WTC11 (cell line): ENCODE measurements around the gene PDE4B. TPM values are rescaled to one million over a fixed set of nuclear protein-coding genes. Genes with fewer than 3 reads are reported as not detected.

Source experiments
- ATAC-seq: fragments of 200-7000 bp; cut with Tn5 transposase; 2 replicates; pipeline ENCODE4 v1.10.0; 2021; ENCODE audit warnings: mild to moderate bottlenecking, moderate library complexity
- CTCF ChIA-PET: fragments of 300-600 bp; sonication (Branson Sonifier 250); formaldehyde crosslinking; loops from one replicate; lab custom pipeline; 2021; ENCODE audit warnings: antibody characterized with exemption; lab: Charles Lee
- POLR2A ChIA-PET: fragments of 350-600 bp; sonication (Branson Sonifier 250); formaldehyde crosslinking; loops from one replicate; lab custom pipeline; 2021; ENCODE audit warnings: antibody characterized with exemption; lab: Charles Lee
- DNase-seq: peaks from one replicate; pipeline ENCODE4 v3.0.0; 2021; ENCODE audit warnings: low spot score
- H3K27ac Mint-ChIP-seq: 2 replicates; pipeline ENCODE4 v1.8.0; 2021; ENCODE audit warnings: mixed read lengths
- H3K27me3 Mint-ChIP-seq: 2 replicates; pipeline ENCODE4 v1.8.0; 2021; ENCODE audit warnings: low read depth, mild to moderate bottlenecking, moderate library complexity, mixed read lengths
- H3K36me3 Mint-ChIP-seq: 2 replicates; pipeline ENCODE4 v1.8.0; 2021; ENCODE audit warnings: mixed read lengths
- H3K4me1 Mint-ChIP-seq: 2 replicates; pipeline ENCODE4 v1.8.0; 2022; ENCODE audit warnings: mixed read lengths
- H3K4me3 Mint-ChIP-seq: 2 replicates; pipeline ENCODE4 v1.8.0; 2021; ENCODE audit warnings: mild to moderate bottlenecking, moderate library complexity, mixed read lengths
- H3K9me3 Mint-ChIP-seq: 2 replicates; pipeline ENCODE4 v1.8.0; 2021; ENCODE audit warnings: mixed read lengths
- ETV6 ChIP-seq: sonication (generic); formaldehyde crosslinking; IDR thresholded peaks from 2 replicates; pipeline ENCODE4 v1.8.1; 2022; ENCODE audit warnings: mild to moderate bottlenecking, missing genetic modification reagents
- FOXJ3 ChIP-seq: sonication (generic); formaldehyde crosslinking; IDR thresholded peaks from 2 replicates; pipeline ENCODE4 v1.9.0; 2021; ENCODE audit warnings: missing genetic modification reagents, mild to moderate bottlenecking, borderline replicate concordance
- FOXP1 ChIP-seq: sonication (generic); formaldehyde crosslinking; IDR thresholded peaks from 2 replicates; pipeline ENCODE4 v1.8.0; 2022; ENCODE audit warnings: missing genetic modification reagents, mild to moderate bottlenecking, moderate library complexity, borderline replicate concordance
- GRHL2 ChIP-seq: fragments of 250-450 bp; sonication (Bioruptor Pico); IDR thresholded peaks from 2 replicates; pipeline ENCODE4 v1.8.0; 2022; ENCODE audit warnings: mild to moderate bottlenecking, moderate library complexity; ENCODE audit not compliant: insufficient replicate concordance, severe bottlenecking
- IRF2 ChIP-seq: sonication (generic); formaldehyde crosslinking; IDR thresholded peaks from 2 replicates; pipeline ENCODE4 v1.8.0; 2022; ENCODE audit warnings: low read depth, missing genetic modification reagents, borderline replicate concordance
- JAZF1 ChIP-seq: fragments of 250-450 bp; sonication (Bioruptor Pico); IDR thresholded peaks from 2 replicates; pipeline ENCODE4 v1.9.0; 2021; ENCODE audit warnings: moderate library complexity, mild to moderate bottlenecking, inconsistent platforms
- OVOL2 ChIP-seq: fragments of 250-450 bp; sonication (Bioruptor Pico); IDR thresholded peaks from 2 replicates; pipeline ENCODE4 v1.9.0; 2021; ENCODE audit warnings: mild to moderate bottlenecking, borderline replicate concordance
- RORB ChIP-seq: fragments of 250-450 bp; sonication (Bioruptor Pico); IDR thresholded peaks from 2 replicates; pipeline ENCODE4 v1.9.0; 2021; ENCODE audit warnings: mild to moderate bottlenecking
- SMAD4 ChIP-seq: sonication (generic); formaldehyde crosslinking; IDR thresholded peaks from 2 replicates; pipeline ENCODE4 v1.8.0; 2022; ENCODE audit warnings: mild to moderate bottlenecking, missing genetic modification reagents
- SP1 ChIP-seq: sonication (generic); formaldehyde crosslinking; conservative IDR thresholded peaks from 2 replicates; pipeline ENCODE4 v1.8.1; 2022; ENCODE audit warnings: missing genetic modification reagents
- ZNF263 ChIP-seq: sonication (generic); formaldehyde crosslinking; IDR thresholded peaks from 2 replicates; pipeline ENCODE4 v1.8.1; 2022; ENCODE audit warnings: low read depth, mild to moderate bottlenecking, moderate library complexity, missing genetic modification reagents
- ZNF416 ChIP-seq: fragments of 250-450 bp; sonication (Bioruptor Pico); IDR thresholded peaks from 2 replicates; pipeline ENCODE4 v1.9.0; 2021; ENCODE audit warnings: mild to moderate bottlenecking, inconsistent platforms
- ZNF423 ChIP-seq: fragments of 250-450 bp; sonication (Bioruptor Pico); IDR thresholded peaks from 2 replicates; pipeline ENCODE4 v2.1.2; 2022; ENCODE audit warnings: mild to moderate bottlenecking, moderate library complexity
- total RNA-seq: library from RNA; stranded (reverse); gene quantifications from 3 replicates; pipeline ENCODE4 v1.2.3, GENCODE V29; 2021
- TF ChIP-seq, protein P1 (sequence below): sonication (generic); formaldehyde crosslinking; IDR thresholded peaks from 2 replicates; pipeline ENCODE4 v1.8.1; 2023; ENCODE audit warnings: mild to moderate bottlenecking, missing genetic modification reagents
- TF ChIP-seq, protein P2 (sequence below): sonication (generic); formaldehyde crosslinking; IDR thresholded peaks from 2 replicates; pipeline ENCODE4 v1.8.1; 2023; ENCODE audit warnings: mild to moderate bottlenecking, moderate library complexity, missing genetic modification reagents
- TF ChIP-seq, protein P3 (sequence below): sonication (generic); formaldehyde crosslinking; IDR thresholded peaks from 2 replicates; pipeline ENCODE4 v1.8.0; 2023; ENCODE audit warnings: missing genetic modification reagents
- TF ChIP-seq, protein P4 (sequence below): fragments of 250-450 bp; sonication (Bioruptor Pico); IDR thresholded peaks from 2 replicates; pipeline ENCODE4 v1.9.0; 2021; ENCODE audit warnings: mild to moderate bottlenecking, borderline replicate concordance
- TF ChIP-seq, protein P5 (sequence below): fragments of 200-600 bp; IDR thresholded peaks from 2 replicates; pipeline ENCODE4 v1.8.0; 2022; ENCODE audit warnings: antibody characterized with exemption
- TF ChIP-seq, protein P6 (sequence below): fragments of 250-450 bp; sonication (Bioruptor Pico); IDR thresholded peaks from 2 replicates; pipeline ENCODE4 v2.1.2; 2022; ENCODE audit warnings: mild to moderate bottlenecking, moderate library complexity

The PDE4B gene
- total RNA-seq, 1 experiment from 2014 or later = 8.0 TPM

DNA sequence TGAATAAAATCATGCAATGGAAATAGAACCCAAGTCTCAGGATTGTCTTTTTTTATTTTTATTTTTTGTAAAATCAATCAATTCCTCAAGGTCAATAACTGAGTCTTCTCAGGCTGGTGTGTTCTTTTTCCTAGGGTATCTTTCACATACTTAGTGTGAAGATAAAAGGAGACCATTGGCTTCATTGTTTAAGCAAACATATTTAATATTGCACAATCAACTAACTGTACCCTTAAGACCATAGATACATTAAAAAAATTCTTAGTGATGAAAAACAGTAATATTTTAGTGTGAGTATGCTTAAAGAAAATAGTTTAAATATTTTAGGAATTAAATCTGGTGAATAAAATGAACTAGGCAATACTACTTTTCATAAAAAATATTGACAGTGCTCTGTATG, 31.4 kb downstream of the PDE4B start:
- Mint-ChIP-seq H3K27ac (no peak overlapping the region), H3K36me3 (no peaks in the 10 kb centered on the region), H3K9me3 (no peaks in the 10 kb centered on the region), H3K27me3 (no peaks in the 10 kb centered on the region), H3K4me3 (no peak overlapping the region), H3K4me1 (no peaks in the 10 kb centered on the region)
- no peak for DNase-seq
- ATAC-seq = no peak
- ChIA-PET POLR2A (no interaction called here), CTCF (no interaction called here)
- TF ChIP-seq OVOL2 (no peak), RORB (CRISPR knock-in tag) (no peak), ZNF423 (CRISPR knock-in tag) (no peak), ETV6 (CRISPR knock-in tag) (no peak)
- TF ChIP-seq, protein P1, sequence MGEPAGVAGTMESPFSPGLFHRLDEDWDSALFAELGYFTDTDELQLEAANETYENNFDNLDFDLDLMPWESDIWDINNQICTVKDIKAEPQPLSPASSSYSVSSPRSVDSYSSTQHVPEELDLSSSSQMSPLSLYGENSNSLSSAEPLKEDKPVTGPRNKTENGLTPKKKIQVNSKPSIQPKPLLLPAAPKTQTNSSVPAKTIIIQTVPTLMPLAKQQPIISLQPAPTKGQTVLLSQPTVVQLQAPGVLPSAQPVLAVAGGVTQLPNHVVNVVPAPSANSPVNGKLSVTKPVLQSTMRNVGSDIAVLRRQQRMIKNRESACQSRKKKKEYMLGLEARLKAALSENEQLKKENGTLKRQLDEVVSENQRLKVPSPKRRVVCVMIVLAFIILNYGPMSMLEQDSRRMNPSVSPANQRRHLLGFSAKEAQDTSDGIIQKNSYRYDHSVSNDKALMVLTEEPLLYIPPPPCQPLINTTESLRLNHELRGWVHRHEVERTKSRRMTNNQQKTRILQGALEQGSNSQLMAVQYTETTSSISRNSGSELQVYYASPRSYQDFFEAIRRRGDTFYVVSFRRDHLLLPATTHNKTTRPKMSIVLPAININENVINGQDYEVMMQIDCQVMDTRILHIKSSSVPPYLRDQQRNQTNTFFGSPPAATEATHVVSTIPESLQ (CRISPR knock-in tag) = no peak
- TF ChIP-seq, protein P2, sequence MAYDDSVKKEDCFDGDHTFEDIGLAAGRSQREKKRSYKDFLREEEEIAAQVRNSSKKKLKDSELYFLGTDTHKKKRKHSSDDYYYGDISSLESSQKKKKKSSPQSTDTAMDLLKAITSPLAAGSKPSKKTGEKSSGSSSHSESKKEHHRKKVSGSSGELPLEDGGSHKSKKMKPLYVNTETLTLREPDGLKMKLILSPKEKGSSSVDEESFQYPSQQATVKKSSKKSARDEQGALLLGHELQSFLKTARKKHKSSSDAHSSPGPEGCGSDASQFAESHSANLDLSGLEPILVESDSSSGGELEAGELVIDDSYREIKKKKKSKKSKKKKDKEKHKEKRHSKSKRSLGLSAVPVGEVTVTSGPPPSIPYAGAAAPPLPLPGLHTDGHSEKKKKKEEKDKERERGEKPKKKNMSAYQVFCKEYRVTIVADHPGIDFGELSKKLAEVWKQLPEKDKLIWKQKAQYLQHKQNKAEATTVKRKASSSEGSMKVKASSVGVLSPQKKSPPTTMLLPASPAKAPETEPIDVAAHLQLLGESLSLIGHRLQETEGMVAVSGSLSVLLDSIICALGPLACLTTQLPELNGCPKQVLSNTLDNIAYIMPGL (CRISPR knock-in tag) = no peak

DNA sequence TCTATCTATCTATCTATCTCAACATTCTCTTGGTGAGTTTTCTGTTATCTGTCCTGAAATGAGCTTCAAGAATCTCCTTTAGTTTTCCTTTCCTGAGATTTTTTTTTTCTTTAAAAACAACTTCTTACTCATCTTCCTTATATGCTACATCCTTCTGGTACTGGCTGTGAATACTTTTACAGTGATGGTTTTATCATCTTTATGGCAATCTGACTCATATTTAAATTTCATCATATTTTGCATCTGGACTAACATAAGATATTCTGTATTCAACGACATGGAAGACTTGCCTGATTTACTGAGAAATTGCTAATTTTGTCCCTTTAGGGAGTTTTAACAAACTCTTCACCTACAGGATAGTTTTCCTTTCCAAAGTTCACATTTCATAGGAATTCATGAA, 33.0 kb downstream of the PDE4B start:
- ChIA-PET POLR2A (no interaction called here), CTCF (no interaction called here)
- Mint-ChIP-seq H3K9me3 (no peaks in the 10 kb centered on the region), H3K27me3 (no peaks in the 10 kb centered on the region), H3K4me3 (no peak overlapping the region), H3K36me3 (no peaks in the 10 kb centered on the region), H3K4me1 (no peaks in the 10 kb centered on the region), H3K27ac (no peak overlapping the region)
- TF ChIP-seq FOXJ3 (CRISPR knock-in tag) (no peak), JAZF1 (no peak), ZNF263 (no peak), ETV6 (CRISPR knock-in tag) (no peak), FOXP1 (CRISPR knock-in tag) (no peak), GRHL2 (CRISPR knock-in tag) (no peak), IRF2 (CRISPR knock-in tag) (no peak), SMAD4 (CRISPR knock-in tag) (no peak), SP1 (CRISPR knock-in tag) (no peak), ZNF416 (CRISPR knock-in tag) (no peak)
- TF ChIP-seq, protein P3, sequence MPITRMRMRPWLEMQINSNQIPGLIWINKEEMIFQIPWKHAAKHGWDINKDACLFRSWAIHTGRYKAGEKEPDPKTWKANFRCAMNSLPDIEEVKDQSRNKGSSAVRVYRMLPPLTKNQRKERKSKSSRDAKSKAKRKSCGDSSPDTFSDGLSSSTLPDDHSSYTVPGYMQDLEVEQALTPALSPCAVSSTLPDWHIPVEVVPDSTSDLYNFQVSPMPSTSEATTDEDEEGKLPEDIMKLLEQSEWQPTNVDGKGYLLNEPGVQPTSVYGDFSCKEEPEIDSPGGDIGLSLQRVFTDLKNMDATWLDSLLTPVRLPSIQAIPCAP (CRISPR knock-in tag) = no peak
- TF ChIP-seq, protein P4, sequence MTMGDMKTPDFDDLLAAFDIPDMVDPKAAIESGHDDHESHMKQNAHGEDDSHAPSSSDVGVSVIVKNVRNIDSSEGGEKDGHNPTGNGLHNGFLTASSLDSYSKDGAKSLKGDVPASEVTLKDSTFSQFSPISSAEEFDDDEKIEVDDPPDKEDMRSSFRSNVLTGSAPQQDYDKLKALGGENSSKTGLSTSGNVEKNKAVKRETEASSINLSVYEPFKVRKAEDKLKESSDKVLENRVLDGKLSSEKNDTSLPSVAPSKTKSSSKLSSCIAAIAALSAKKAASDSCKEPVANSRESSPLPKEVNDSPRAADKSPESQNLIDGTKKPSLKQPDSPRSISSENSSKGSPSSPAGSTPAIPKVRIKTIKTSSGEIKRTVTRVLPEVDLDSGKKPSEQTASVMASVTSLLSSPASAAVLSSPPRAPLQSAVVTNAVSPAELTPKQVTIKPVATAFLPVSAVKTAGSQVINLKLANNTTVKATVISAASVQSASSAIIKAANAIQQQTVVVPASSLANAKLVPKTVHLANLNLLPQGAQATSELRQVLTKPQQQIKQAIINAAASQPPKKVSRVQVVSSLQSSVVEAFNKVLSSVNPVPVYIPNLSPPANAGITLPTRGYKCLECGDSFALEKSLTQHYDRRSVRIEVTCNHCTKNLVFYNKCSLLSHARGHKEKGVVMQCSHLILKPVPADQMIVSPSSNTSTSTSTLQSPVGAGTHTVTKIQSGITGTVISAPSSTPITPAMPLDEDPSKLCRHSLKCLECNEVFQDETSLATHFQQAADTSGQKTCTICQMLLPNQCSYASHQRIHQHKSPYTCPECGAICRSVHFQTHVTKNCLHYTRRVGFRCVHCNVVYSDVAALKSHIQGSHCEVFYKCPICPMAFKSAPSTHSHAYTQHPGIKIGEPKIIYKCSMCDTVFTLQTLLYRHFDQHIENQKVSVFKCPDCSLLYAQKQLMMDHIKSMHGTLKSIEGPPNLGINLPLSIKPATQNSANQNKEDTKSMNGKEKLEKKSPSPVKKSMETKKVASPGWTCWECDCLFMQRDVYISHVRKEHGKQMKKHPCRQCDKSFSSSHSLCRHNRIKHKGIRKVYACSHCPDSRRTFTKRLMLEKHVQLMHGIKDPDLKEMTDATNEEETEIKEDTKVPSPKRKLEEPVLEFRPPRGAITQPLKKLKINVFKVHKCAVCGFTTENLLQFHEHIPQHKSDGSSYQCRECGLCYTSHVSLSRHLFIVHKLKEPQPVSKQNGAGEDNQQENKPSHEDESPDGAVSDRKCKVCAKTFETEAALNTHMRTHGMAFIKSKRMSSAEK (CRISPR knock-in tag) = no peak
- TF ChIP-seq, protein P5, sequence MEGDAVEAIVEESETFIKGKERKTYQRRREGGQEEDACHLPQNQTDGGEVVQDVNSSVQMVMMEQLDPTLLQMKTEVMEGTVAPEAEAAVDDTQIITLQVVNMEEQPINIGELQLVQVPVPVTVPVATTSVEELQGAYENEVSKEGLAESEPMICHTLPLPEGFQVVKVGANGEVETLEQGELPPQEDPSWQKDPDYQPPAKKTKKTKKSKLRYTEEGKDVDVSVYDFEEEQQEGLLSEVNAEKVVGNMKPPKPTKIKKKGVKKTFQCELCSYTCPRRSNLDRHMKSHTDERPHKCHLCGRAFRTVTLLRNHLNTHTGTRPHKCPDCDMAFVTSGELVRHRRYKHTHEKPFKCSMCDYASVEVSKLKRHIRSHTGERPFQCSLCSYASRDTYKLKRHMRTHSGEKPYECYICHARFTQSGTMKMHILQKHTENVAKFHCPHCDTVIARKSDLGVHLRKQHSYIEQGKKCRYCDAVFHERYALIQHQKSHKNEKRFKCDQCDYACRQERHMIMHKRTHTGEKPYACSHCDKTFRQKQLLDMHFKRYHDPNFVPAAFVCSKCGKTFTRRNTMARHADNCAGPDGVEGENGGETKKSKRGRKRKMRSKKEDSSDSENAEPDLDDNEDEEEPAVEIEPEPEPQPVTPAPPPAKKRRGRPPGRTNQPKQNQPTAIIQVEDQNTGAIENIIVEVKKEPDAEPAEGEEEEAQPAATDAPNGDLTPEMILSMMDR = no peak
- TF ChIP-seq, protein P6, sequence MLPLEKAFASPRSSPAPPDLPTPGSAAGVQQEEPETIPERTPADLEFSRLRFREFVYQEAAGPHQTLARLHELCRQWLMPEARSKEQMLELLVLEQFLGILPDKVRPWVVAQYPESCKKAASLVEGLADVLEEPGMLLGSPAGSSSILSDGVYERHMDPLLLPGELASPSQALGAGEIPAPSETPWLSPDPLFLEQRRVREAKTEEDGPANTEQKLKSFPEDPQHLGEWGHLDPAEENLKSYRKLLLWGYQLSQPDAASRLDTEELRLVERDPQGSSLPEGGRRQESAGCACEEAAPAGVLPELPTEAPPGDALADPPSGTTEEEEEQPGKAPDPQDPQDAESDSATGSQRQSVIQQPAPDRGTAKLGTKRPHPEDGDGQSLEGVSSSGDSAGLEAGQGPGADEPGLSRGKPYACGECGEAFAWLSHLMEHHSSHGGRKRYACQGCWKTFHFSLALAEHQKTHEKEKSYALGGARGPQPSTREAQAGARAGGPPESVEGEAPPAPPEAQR (CRISPR knock-in tag) = no peak
- DNase-seq (no peak), ATAC-seq (no peak)
